ENCODE data around the gene PRM2. TPM values are rescaled to one million over a fixed set of nuclear protein-coding genes. Genes with fewer than 3 reads are reported as not detected.

Gene PRM2
- total and polyA plus RNA-seq, 2 experiments from 2014 or later: not detected

- no peak for DNase-seq
- no peaks in the 10 kb centered on the region for H3K9me2 ChIP-seq (ENCODE audit: insufficient read depth)
- WGBS, 2 experiments (ENCODE audit: low coverage in 1 of 2, low lambda C conversion rate in 2 of 2, missing lambda C conversion rate in 2 of 2): 92 to 98% methylated on average over 5 of the region's 5 CpGs
- H2AFZ ChIP-seq: no peak overlapping the region
- no peaks in the 10 kb centered on the region for H3K9me3 ChIP-seq (ENCODE audit: low read depth)
- in situ Hi-C loops (cut with MboI): no loop called here
- H3K4me1 ChIP-seq (ENCODE audit: insufficient read depth): peaks cover 3% of the 10 kb centered on the region; the same call in 1 of the 2 replicates
- no peaks in the 10 kb centered on the region for H3K36me3 ChIP-seq (ENCODE audit: low read depth)
- H3K27ac ChIP-seq: no peak overlapping the region
- no peak overlapping the region for H3K4me2 ChIP-seq (ENCODE audit: unreplicated experiment)
- H3K27me3 ChIP-seq (replicated peaks; ENCODE audit: insufficient read depth): no peaks in the 10 kb centered on the region
- H3K79me2 ChIP-seq (ENCODE audit: insufficient read depth): no peaks in the 10 kb centered on the region
- no peak for TF ChIP-seq EZH2phosphoT487 (IDR thresholded peaks at IDR 0.05; ENCODE audit: insufficient read depth, low read depth)
- no peak for TF ChIP-seq EZH2 (IDR thresholded peaks at IDR 0.05; ENCODE audit: insufficient read depth, poor library complexity, severe bottlenecking)
- H4K20me1 ChIP-seq (ENCODE audit: insufficient read depth): no peaks in the 10 kb centered on the region
- H3K9ac ChIP-seq: no peak overlapping the region
- no peak overlapping the region for H3K4me3 ChIP-seq
- H3F3A ChIP-seq (ENCODE audit: insufficient read depth): no peaks in the 10 kb centered on the region
Observed at GRCh38 chr16:11235703-11235991, 40.6 kb downstream of the PRM2 start.

GRCh38 chr16:11234884-11235702 is 41.2 kb downstream of the PRM2 start:
- Histone ChIP-seq H3K36me3 (ENCODE audit: low read depth) (no peaks in the 10 kb centered on the region), H3K27ac (no peak overlapping the region), H3K4me1 (ENCODE audit: insufficient read depth) (peaks cover 3% of the 10 kb centered on the region; the same call in 1 of the 2 replicates), H3K9ac (no peak overlapping the region), H3K9me3 (ENCODE audit: low read depth) (no peaks in the 10 kb centered on the region), H4K20me1 (ENCODE audit: insufficient read depth) (no peaks in the 10 kb centered on the region), H3K4me3 (no peak overlapping the region), H3K79me2 (ENCODE audit: insufficient read depth) (no peaks in the 10 kb centered on the region), H2AFZ (no peak overlapping the region), H3K4me2 (ENCODE audit: unreplicated experiment) (no peak overlapping the region), H3K9me2 (ENCODE audit: insufficient read depth) (no peaks in the 10 kb centered on the region), H3K27me3 (replicated peaks; ENCODE audit: insufficient read depth) (no peaks in the 10 kb centered on the region), H3F3A (ENCODE audit: insufficient read depth) (no peaks in the 10 kb centered on the region)
- 92 to 93% methylated on average over 13 of the region's 13 CpGs for WGBS, 2 experiments (ENCODE audit: low coverage in 1 of 2, low lambda C conversion rate in 2 of 2, missing lambda C conversion rate in 2 of 2)
- no peak for TF ChIP-seq EZH2 (IDR thresholded peaks at IDR 0.05; ENCODE audit: insufficient read depth, poor library complexity, severe bottlenecking)
- TF ChIP-seq EZH2phosphoT487 (IDR thresholded peaks at IDR 0.05; ENCODE audit: insufficient read depth, low read depth): no peak
- in situ Hi-C loops (cut with MboI): no loop called here
- DNase-seq: no peak

- no peak for TF ChIP-seq EZH2 (IDR thresholded peaks at IDR 0.05; ENCODE audit: insufficient read depth, poor library complexity, severe bottlenecking)
- no peak for TF ChIP-seq EZH2phosphoT487 (IDR thresholded peaks at IDR 0.05; ENCODE audit: insufficient read depth, low read depth)
- WGBS, 2 experiments (ENCODE audit: low coverage in 1 of 2, low lambda C conversion rate in 2 of 2, missing lambda C conversion rate in 2 of 2): 82 to 87% methylated on average over 7 to 8 of the region's 8 CpGs
- Histone ChIP-seq H3K4me2 (ENCODE audit: unreplicated experiment) (no peak overlapping the region), H3K4me1 (ENCODE audit: insufficient read depth) (peaks cover 3% of the 10 kb centered on the region; the same call in 1 of the 2 replicates), H3K9me2 (ENCODE audit: insufficient read depth) (no peaks in the 10 kb centered on the region), H3K9ac (no peak overlapping the region), H3K4me3 (no peak overlapping the region), H4K20me1 (ENCODE audit: insufficient read depth) (no peaks in the 10 kb centered on the region), H3K36me3 (ENCODE audit: low read depth) (no peaks in the 10 kb centered on the region), H3K27me3 (replicated peaks; ENCODE audit: insufficient read depth) (no peaks in the 10 kb centered on the region), H3F3A (ENCODE audit: insufficient read depth) (no peaks in the 10 kb centered on the region), H2AFZ (no peak overlapping the region), H3K79me2 (ENCODE audit: insufficient read depth) (no peaks in the 10 kb centered on the region), H3K9me3 (ENCODE audit: low read depth) (no peaks in the 10 kb centered on the region), H3K27ac (no peak overlapping the region)
- in situ Hi-C loops (cut with MboI): no loop called here
- no peak for DNase-seq
Observed at GRCh38 chr16:11233727-11234376, 42.4 kb downstream of the PRM2 start.

GRCh38 chr16:11232852-11233726 is 43.2 kb downstream of the PRM2 start:
- no peak for DNase-seq
- H3K4me3 ChIP-seq: no peak overlapping the region
- no peak overlapping the region for H3K27ac ChIP-seq
- H3K27me3 ChIP-seq (replicated peaks; ENCODE audit: insufficient read depth): no peaks in the 10 kb centered on the region
- H3K79me2 ChIP-seq (ENCODE audit: insufficient read depth): no peaks in the 10 kb centered on the region
- in situ Hi-C loops (cut with MboI): no loop called here
- no peak overlapping the region for H3K9ac ChIP-seq
- no peak overlapping the region for H2AFZ ChIP-seq
- H3K9me2 ChIP-seq (ENCODE audit: insufficient read depth): no peaks in the 10 kb centered on the region
- no peaks in the 10 kb centered on the region for H4K20me1 ChIP-seq (ENCODE audit: insufficient read depth)
- H3F3A ChIP-seq (ENCODE audit: insufficient read depth): no peaks in the 10 kb centered on the region
- H3K9me3 ChIP-seq (ENCODE audit: low read depth): no peaks in the 10 kb centered on the region
- no peaks in the 10 kb centered on the region for H3K36me3 ChIP-seq (ENCODE audit: low read depth)
- 77 to 78% methylated on average over 24 to 34 of the region's 35 CpGs for whole genome bisulfite sequencing, 2 experiments (ENCODE audit: low coverage in 1 of 2, low lambda C conversion rate in 2 of 2, missing lambda C conversion rate in 2 of 2)
- no peak overlapping the region for H3K4me2 ChIP-seq (ENCODE audit: unreplicated experiment)
- TF ChIP-seq EZH2 (IDR thresholded peaks at IDR 0.05; ENCODE audit: insufficient read depth, poor library complexity, severe bottlenecking) (no peak), EZH2phosphoT487 (IDR thresholded peaks at IDR 0.05; ENCODE audit: insufficient read depth, low read depth) (no peak)
- peaks cover 3% of the 10 kb centered on the region; the same call in 1 of the 2 replicates for H3K4me1 ChIP-seq (ENCODE audit: insufficient read depth)

Data from GM23248 (cell line).